ENCODE measurements around the gene ATG2B.

- no peak for TF ChIP-seq CTCF (IDR thresholded peaks at IDR 0.05; ENCODE audit: low read depth, low read length)
- TF ChIP-seq EZH2phosphoT487 (IDR thresholded peaks at IDR 0.05; ENCODE audit: low read depth), result no peak
Measured at GRCh38 chr14:96235426-96235825, 127.7 kb downstream of the ATG2B start.
